Stimulated activated naive CD4-positive, alpha-beta T cell treated with Interleukin-2 at 50 U/mL for 16 hours (primary cell): ENCODE data around the gene AP3D1.
A peak's percentile ranks its signal among the peaks of the same experiment; 100 is the strongest.

ENCODE experiments used
- DNase-seq: peaks from one replicate; lab custom pipeline; 2025; lab: John Stamatoyannopoulos, UW

AP3D1 gene

GRCh38 chr19:2084993-2085720 is 66.2 kb downstream of the AP3D1 start:
- DNase-seq = peak; percentile 93

GRCh38 chr19:2083174-2083854 is 68.1 kb downstream of the AP3D1 start:
- peak; percentile 64 for DNase-seq

GRCh38 chr19:2081873-2082810 is 69.2 kb downstream of the AP3D1 start:
- DNase-seq = peak; percentile 27

GRCh38 chr19:2080336-2080988 is 70.9 kb downstream of the AP3D1 start:
- no peak for DNase-seq

GRCh38 chr19:2079865-2080301 is 71.5 kb downstream of the AP3D1 start:
- no peak for DNase-seq

- DNase-seq = no peak
Measured at GRCh38 chr19:2079076-2079864, 72.1 kb downstream of the AP3D1 start.

GRCh38 chr19:2077833-2078619 is 73.3 kb downstream of the AP3D1 start:
- no peak for DNase-seq

GRCh38 chr19:2077398-2077797 is 74.0 kb downstream of the AP3D1 start:
- no peak for DNase-seq

GRCh38 chr19:2076526-2076944 is 74.8 kb downstream of the AP3D1 start:
- DNase-seq = no peak

GRCh38 chr19:2072757-2073551 is 78.4 kb downstream of the AP3D1 start:
- DNase-seq = no peak

- DNase-seq = no peak
Measured at GRCh38 chr19:2070986-2071673, 80.2 kb downstream of the AP3D1 start.

GRCh38 chr19:2070436-2070827 is 80.9 kb downstream of the AP3D1 start:
- DNase-seq = no peak

- DNase-seq = no peak
Measured at GRCh38 chr19:2064788-2065524, 86.4 kb downstream of the AP3D1 start.

- no peak for DNase-seq
Measured at GRCh38 chr19:2064395-2064787, 87.0 kb downstream of the AP3D1 start.

GRCh38 chr19:2063824-2064223 is 87.5 kb downstream of the AP3D1 start:
- DNase-seq = no peak

- no peak for DNase-seq
Measured at GRCh38 chr19:2062770-2063169, 88.6 kb downstream of the AP3D1 start.

- no peak for DNase-seq
Measured at GRCh38 chr19:2062389-2062729, 89.0 kb downstream of the AP3D1 start.
